ENCODE results near the gene TEX261.

The TEX261 gene

GRCh38 chr2:70962211-70962884, 32.3 kb downstream of the TEX261 start:
- Histone ChIP-seq H3K14ac (ENCODE audit: low read length in 2 of 2) (no peak overlapping the region), H3K27me3 (ENCODE audit: control insufficient read depth in 1 of 2, insufficient read depth in 1 of 2, low read length in 2 of 2) (peaks cover 49 to 51% of the 10 kb centered on the region in 2 experiments)
- WGBS, result 71% methylated on average over 12 of the region's 12 CpGs

GRCh38 chr2:70961648-70961994, 33.1 kb downstream of the TEX261 start:
- Histone ChIP-seq H3K18ac (ENCODE audit: low read depth in 1 of 2, low read length in 2 of 2) (no peak overlapping the region), H3K79me1 (replicated peaks; ENCODE audit: low read length, poor library complexity, severe bottlenecking) (no peaks in the 10 kb centered on the region), H2AFZ (ENCODE audit: low read depth, low read length) (no peak overlapping the region), H4K8ac (ENCODE audit: low read length) (no peak overlapping the region), H3K14ac (ENCODE audit: low read length in 2 of 2) (no peak overlapping the region), H4K91ac (ENCODE audit: low read length) (no peak overlapping the region), H3K4me3 (ENCODE audit: insufficient read depth in 1 of 2, low read depth in 1 of 2, low read length in 2 of 2) (no peak overlapping the region), H2BK15ac (ENCODE audit: low read depth, poor library complexity, severe bottlenecking) (no peak overlapping the region), H3K9ac (ENCODE audit: low read length) (no peak overlapping the region), H3K4me2 (ENCODE audit: low read length, poor library complexity, severe bottlenecking) (no peak overlapping the region), H3K9me3 (ENCODE audit: control insufficient read depth, low read length) (no peaks in the 10 kb centered on the region), H3K27ac (ENCODE audit: low read length, poor library complexity, severe bottlenecking) (no peak overlapping the region), H3K27me3 (ENCODE audit: control insufficient read depth in 1 of 2, insufficient read depth in 1 of 2, low read length in 2 of 2) (peaks cover 42 to 47% of the 10 kb centered on the region in 2 experiments), H2AK5ac (ENCODE audit: low read length, severe bottlenecking) (no peak overlapping the region), H3K4ac (ENCODE audit: low read depth in 1 of 2, low read length in 2 of 2) (no peak overlapping the region), H2BK5ac (ENCODE audit: low read depth, low read length, poor library complexity, severe bottlenecking) (no peak overlapping the region), H3K36me3 (ENCODE audit: control insufficient read depth in 1 of 2, insufficient read depth in 2 of 2, low read depth in 1 of 2, low read length in 2 of 2) (no peaks in the 10 kb centered on the region), H3K23ac (ENCODE audit: low read length in 2 of 2) (no peak overlapping the region), H2BK120ac (ENCODE audit: low read depth, low read length) (no peak overlapping the region), H2BK12ac (ENCODE audit: low read length in 2 of 2) (no peak overlapping the region), H3K4me1 (ENCODE audit: control insufficient read depth, insufficient read depth, low read depth, low read length) (peaks cover 7% of the 10 kb centered on the region)
- WGBS, result 85% methylated on average over 3 of the region's 4 CpGs
- no peak for DNase-seq

More at GRCh38 chr2:70962211-70962884, 32.3 kb downstream of the TEX261 start:
- Histone ChIP-seq H3K4me3 (ENCODE audit: insufficient read depth in 1 of 2, low read depth in 1 of 2, low read length in 2 of 2) (no peak overlapping the region), H2AK5ac (ENCODE audit: low read length, severe bottlenecking) (no peak overlapping the region), H4K91ac (ENCODE audit: low read length) (no peak overlapping the region), H3K36me3 (ENCODE audit: control insufficient read depth in 1 of 2, insufficient read depth in 2 of 2, low read depth in 1 of 2, low read length in 2 of 2) (no peaks in the 10 kb centered on the region), H3K79me1 (replicated peaks; ENCODE audit: low read length, poor library complexity, severe bottlenecking) (no peaks in the 10 kb centered on the region), H3K9ac (ENCODE audit: low read length) (no peak overlapping the region), H3K4ac (ENCODE audit: low read depth in 1 of 2, low read length in 2 of 2) (no peak overlapping the region), H2AFZ (ENCODE audit: low read depth, low read length) (no peak overlapping the region), H2BK5ac (ENCODE audit: low read depth, low read length, poor library complexity, severe bottlenecking) (no peak overlapping the region), H3K4me2 (ENCODE audit: low read length, poor library complexity, severe bottlenecking) (no peak overlapping the region), H2BK12ac (ENCODE audit: low read length in 2 of 2) (no peak overlapping the region), H3K27ac (ENCODE audit: low read length, poor library complexity, severe bottlenecking) (no peak overlapping the region), H2BK120ac (ENCODE audit: low read depth, low read length) (no peak overlapping the region), H3K9me3 (ENCODE audit: control insufficient read depth, low read length) (no peaks in the 10 kb centered on the region), H3K18ac (ENCODE audit: low read depth in 1 of 2, low read length in 2 of 2) (no peak overlapping the region), H3K4me1 (ENCODE audit: control insufficient read depth, insufficient read depth, low read depth, low read length) (peaks cover 7% of the 10 kb centered on the region), H3K23ac (ENCODE audit: low read length in 2 of 2) (peak overlapping the region in 1 of 2 experiments; percentile 10), H4K8ac (ENCODE audit: low read length) (no peak overlapping the region), H2BK15ac (ENCODE audit: low read depth, poor library complexity, severe bottlenecking) (no peak overlapping the region)
- no peak for DNase-seq

GRCh38 chr2:70960833-70961647, 33.6 kb downstream of the TEX261 start:
- Histone ChIP-seq H2BK12ac (ENCODE audit: low read length in 2 of 2) (no peak overlapping the region), H3K4ac (ENCODE audit: low read depth in 1 of 2, low read length in 2 of 2) (no peak overlapping the region), H3K4me3 (ENCODE audit: insufficient read depth in 1 of 2, low read depth in 1 of 2, low read length in 2 of 2) (no peak overlapping the region), H3K14ac (ENCODE audit: low read length in 2 of 2) (no peak overlapping the region), H4K91ac (ENCODE audit: low read length) (no peak overlapping the region), H2BK15ac (ENCODE audit: low read depth, poor library complexity, severe bottlenecking) (no peak overlapping the region), H2AK5ac (ENCODE audit: low read length, severe bottlenecking) (no peak overlapping the region), H2AFZ (ENCODE audit: low read depth, low read length) (no peak overlapping the region), H3K4me2 (ENCODE audit: low read length, poor library complexity, severe bottlenecking) (no peak overlapping the region), H3K4me1 (ENCODE audit: control insufficient read depth, insufficient read depth, low read depth, low read length) (peaks cover 7% of the 10 kb centered on the region), H3K79me1 (replicated peaks; ENCODE audit: low read length, poor library complexity, severe bottlenecking) (no peaks in the 10 kb centered on the region), H3K27ac (ENCODE audit: low read length, poor library complexity, severe bottlenecking) (no peak overlapping the region), H3K9me3 (ENCODE audit: control insufficient read depth, low read length) (no peaks in the 10 kb centered on the region), H3K36me3 (ENCODE audit: control insufficient read depth in 1 of 2, insufficient read depth in 2 of 2, low read depth in 1 of 2, low read length in 2 of 2) (no peaks in the 10 kb centered on the region), H3K9ac (ENCODE audit: low read length) (no peak overlapping the region), H3K18ac (ENCODE audit: low read depth in 1 of 2, low read length in 2 of 2) (no peak overlapping the region), H2BK5ac (ENCODE audit: low read depth, low read length, poor library complexity, severe bottlenecking) (no peak overlapping the region), H2BK120ac (ENCODE audit: low read depth, low read length) (no peak overlapping the region), H3K23ac (ENCODE audit: low read length in 2 of 2) (no peak overlapping the region), H4K8ac (ENCODE audit: low read length) (no peak overlapping the region), H3K27me3 (ENCODE audit: control insufficient read depth in 1 of 2, insufficient read depth in 1 of 2, low read length in 2 of 2) (peaks cover 45 to 47% of the 10 kb centered on the region in 2 experiments)
- DNase-seq, result no peak
- 68% methylated on average over 14 of the region's 14 CpGs for WGBS

Data from mesenchymal stem cell (in vitro differentiated cells and primary cell).